HEK293 (cell line): ENCODE measurements around the gene BICC1.

Source experiments
- CTCF ChIA-PET: fragments of 350-600 bp; formaldehyde crosslinking; extraction: SDS; loops from one replicate; lab custom pipeline; 2021; ENCODE audit warnings: antibody characterized with exemption; lab: Yijun Ruan, JAX
- POLR2A ChIA-PET: fragments of 300-600 bp; formaldehyde crosslinking; extraction: SDS; loops from one replicate; lab custom pipeline; 2020; ENCODE audit warnings: antibody characterized with exemption, inconsistent platforms; lab: Yijun Ruan, JAX
- H3K27ac ChIP-seq: fragments of 200-500 bp; sonication (Bioruptor generic); 2 replicates; pipeline ENCODE4 v1.5.1; 2014; ENCODE audit warnings: low read depth, low read length, control low read depth, inconsistent platforms; ENCODE audit errors: extremely low read depth
- H3K36me3 ChIP-seq, 2 experiments: fragments of 200-500 bp in 1 of 2; sonication (Bioruptor generic) in 1 of 2; 1 replicate in 1 of 2; 2 replicates in 1 of 2; pipeline ENCODE4 v1.5.1; 2014 to 2017; ENCODE audit warnings: inconsistent platforms in 2 of 2, low read length in 2 of 2; ENCODE audit not compliant: control insufficient read depth in 2 of 2, insufficient read depth in 1 of 2
- H3K4me1 ChIP-seq: fragments of 200-500 bp; sonication (Bioruptor generic); 2 replicates; pipeline ENCODE4 v1.5.1; 2014; ENCODE audit warnings: mild to moderate bottlenecking, low read length, inconsistent platforms; ENCODE audit not compliant: control insufficient read depth, insufficient read depth
- H3K4me3 ChIP-seq: 2 replicates; pipeline ENCODE4 v1.5.1; 2011; ENCODE audit warnings: low read depth, mild to moderate bottlenecking, control low read depth, low read length, moderate library complexity
- H3K9me3 ChIP-seq: fragments of 200-500 bp; sonication (Bioruptor generic); 2 replicates; pipeline ENCODE4 v1.5.1; 2014; ENCODE audit warnings: low read depth, low read length, inconsistent platforms; ENCODE audit not compliant: control insufficient read depth, insufficient read depth
- AEBP2 ChIP-seq: fragments of 450-650 bp; formaldehyde crosslinking; IDR thresholded peaks from 2 replicates; pipeline ENCODE4 v1.5.1; 2016; ENCODE audit warnings: missing biosample characterization, missing genetic modification characterization, borderline replicate concordance
- BCL11B ChIP-seq: fragments of 450-650 bp; formaldehyde crosslinking; IDR thresholded peaks from 2 replicates; pipeline ENCODE4 v1.5.1; 2016; ENCODE audit warnings: low read depth, missing biosample characterization, missing genetic modification characterization
- FEZF1 ChIP-seq: fragments of 450-650 bp; formaldehyde crosslinking; IDR thresholded peaks from 2 replicates; pipeline ENCODE4 v1.5.1; 2016; ENCODE audit warnings: missing biosample characterization, missing genetic modification characterization
- GLI4 ChIP-seq: fragments of 450-650 bp; formaldehyde crosslinking; IDR thresholded peaks from 2 replicates; pipeline ENCODE4 v1.5.1; 2016; ENCODE audit warnings: missing biosample characterization, missing genetic modification characterization
- INSM2 ChIP-seq: fragments of 450-650 bp; formaldehyde crosslinking; IDR thresholded peaks from 2 replicates; pipeline ENCODE4 v1.5.1; 2016; ENCODE audit warnings: missing biosample characterization, missing genetic modification characterization
- MZF1 ChIP-seq: fragments of 450-650 bp; formaldehyde crosslinking; IDR thresholded peaks from 2 replicates; pipeline ENCODE4 v1.5.1; 2017; ENCODE audit warnings: missing biosample characterization, missing genetic modification characterization, borderline replicate concordance
- OSR2 ChIP-seq: fragments of 450-650 bp; formaldehyde crosslinking; IDR thresholded peaks from 2 replicates; pipeline ENCODE4 v1.5.1; 2016; ENCODE audit warnings: missing biosample characterization, missing genetic modification characterization
- PRDM6 ChIP-seq: fragments of 450-650 bp; formaldehyde crosslinking; IDR thresholded peaks from 2 replicates; pipeline ENCODE4 v1.5.1; 2017; ENCODE audit warnings: missing biosample characterization, missing genetic modification characterization
- SCRT2 ChIP-seq: fragments of 450-650 bp; formaldehyde crosslinking; IDR thresholded peaks from 2 replicates; pipeline ENCODE4 v1.5.1; 2016; ENCODE audit warnings: missing biosample characterization, missing genetic modification characterization
- ZBTB7A ChIP-seq: fragments of 450-650 bp; formaldehyde crosslinking; IDR thresholded peaks from 2 replicates; pipeline ENCODE4 v1.5.1; 2016; ENCODE audit warnings: low read depth, missing biosample characterization, missing genetic modification characterization
- ZFP3 ChIP-seq: fragments of 450-650 bp; formaldehyde crosslinking; IDR thresholded peaks from 2 replicates; pipeline ENCODE4 v1.5.1; 2016; ENCODE audit warnings: low read depth, missing biosample characterization, missing genetic modification characterization
- ZFP69B ChIP-seq: fragments of 450-650 bp; formaldehyde crosslinking; IDR thresholded peaks from 2 replicates; pipeline ENCODE4 v1.5.1; 2016; ENCODE audit warnings: missing biosample characterization, missing genetic modification characterization
- ZNF10 ChIP-seq: fragments of 450-650 bp; formaldehyde crosslinking; IDR thresholded peaks from 2 replicates; pipeline ENCODE4 v1.5.1; 2017; ENCODE audit warnings: missing biosample characterization, missing genetic modification characterization
- ZNF114 ChIP-seq: fragments of 450-650 bp; formaldehyde crosslinking; IDR thresholded peaks from 2 replicates; pipeline ENCODE4 v1.5.0; 2017; ENCODE audit warnings: missing biosample characterization, missing genetic modification characterization
- ZNF266 ChIP-seq: fragments of 450-650 bp; formaldehyde crosslinking; IDR thresholded peaks from 2 replicates; pipeline ENCODE4 v1.5.1; 2016; ENCODE audit warnings: missing biosample characterization, missing genetic modification characterization, low read depth
- ZNF302 ChIP-seq: fragments of 450-650 bp; formaldehyde crosslinking; IDR thresholded peaks from 2 replicates; pipeline ENCODE4 v1.5.1; 2016; ENCODE audit warnings: missing biosample characterization, missing genetic modification characterization, low read depth
- ZNF433 ChIP-seq: fragments of 450-650 bp; formaldehyde crosslinking; IDR thresholded peaks from 2 replicates; pipeline ENCODE4 v1.5.1; 2016; ENCODE audit warnings: missing biosample characterization, missing genetic modification characterization, low read depth
- ZNF501 ChIP-seq: fragments of 450-650 bp; formaldehyde crosslinking; IDR thresholded peaks from 2 replicates; pipeline ENCODE4 v1.5.1; 2016; ENCODE audit warnings: missing biosample characterization, missing genetic modification characterization
- ZNF529 ChIP-seq: fragments of 450-650 bp; formaldehyde crosslinking; IDR thresholded peaks from 2 replicates; pipeline ENCODE4 v1.5.1; 2017; ENCODE audit warnings: missing genetic modification characterization, missing biosample characterization; ENCODE audit not compliant: insufficient replicate concordance
- ZNF658 ChIP-seq: fragments of 450-650 bp; formaldehyde crosslinking; IDR thresholded peaks from 2 replicates; pipeline ENCODE4; 2016; ENCODE audit warnings: missing biosample characterization, missing genetic modification characterization
- ZSCAN23 ChIP-seq: fragments of 450-650 bp; formaldehyde crosslinking; IDR thresholded peaks from 2 replicates; pipeline ENCODE4 v1.5.1; 2016; ENCODE audit warnings: missing biosample characterization, missing genetic modification characterization
- ZSCAN4 ChIP-seq: fragments of 450-650 bp; formaldehyde crosslinking; IDR thresholded peaks from 2 replicates; pipeline ENCODE4 v1.5.1; 2017; ENCODE audit warnings: missing biosample characterization, missing genetic modification characterization

Gene BICC1

GRCh38 chr10:58827381-58827780 is 314.7 kb downstream of the BICC1 start:
- TF ChIP-seq PRDM6 (no peak), ZNF501 (no peak), GLI4 (tag by site-specific recombination) (no peak), ZNF10 (no peak), FEZF1 (no peak), INSM2 (tag by site-specific recombination) (no peak), OSR2 (tag by site-specific recombination) (no peak)
- H3K27ac ChIP-seq: no peak overlapping the region
- no peaks in the 10 kb centered on the region for H3K9me3 ChIP-seq
- H3K4me1 ChIP-seq: no peaks in the 10 kb centered on the region
- no peak overlapping the region for H3K4me3 ChIP-seq
- POLR2A ChIA-PET: no interaction called here
- CTCF ChIA-PET: no interaction called here
- no peaks in the 10 kb centered on the region for H3K36me3 ChIP-seq

- POLR2A ChIA-PET: no interaction called here
Observed at GRCh38 chr10:58829839-58830238, 317.2 kb downstream of the BICC1 start.

GRCh38 chr10:58830697-58831096 is 318.0 kb downstream of the BICC1 start:
- ChIA-PET POLR2A (no interaction called here), CTCF (no interaction called here)
- Histone ChIP-seq H3K9me3 (no peaks in the 10 kb centered on the region), H3K27ac (no peak overlapping the region), H3K4me1 (no peaks in the 10 kb centered on the region), H3K36me3 (no peaks in the 10 kb centered on the region), H3K4me3 (no peak overlapping the region)
- TF ChIP-seq ZNF433 (tag by site-specific recombination) (no peak), ZFP3 (no peak), ZNF658 (tag by site-specific recombination) (no peak), OSR2 (tag by site-specific recombination) (no peak), ZBTB7A (tag by site-specific recombination) (no peak), BCL11B (no peak), MZF1 (tag by site-specific recombination) (no peak)

More at GRCh38 chr10:58829839-58830238, 317.2 kb downstream of the BICC1 start:
- no peak overlapping the region for H3K27ac ChIP-seq
- no peak for TF ChIP-seq ZSCAN4 (tag by site-specific recombination)
- TF ChIP-seq AEBP2: no peak
- TF ChIP-seq ZNF529 (tag by site-specific recombination): no peak
- no peak for TF ChIP-seq ZFP69B (tag by site-specific recombination)
- no peak for TF ChIP-seq ZSCAN23 (tag by site-specific recombination)
- TF ChIP-seq OSR2 (tag by site-specific recombination): no peak
- TF ChIP-seq SCRT2 (tag by site-specific recombination): no peak
- no peak for TF ChIP-seq ZNF114 (tag by site-specific recombination)
- no peak for TF ChIP-seq ZNF302 (tag by site-specific recombination)
- no peak for TF ChIP-seq ZNF266 (tag by site-specific recombination)
- TF ChIP-seq, all 188 proteins: peak for 0
- CTCF ChIA-PET: no interaction called here
- Histone ChIP-seq H3K36me3 (no peaks in the 10 kb centered on the region), H3K4me1 (no peaks in the 10 kb centered on the region), H3K9me3 (no peaks in the 10 kb centered on the region), H3K4me3 (no peak overlapping the region)
